Esophagus squamous epithelium (tissue), 4 donors: Measurements from ENCODE around the gene CXCL9.
"Not testable (repeated sequence)": the region's sequence is repeated elsewhere in the genome, so short reads cannot be mapped to it uniquely, and the experiment has no call there.

Experiments
- POLR2A ChIP-seq, 4 donors: fragments of 450-650 bp; IDR thresholded peaks; one replicate each; pipeline ENCODE4 v1.6.1; 2017; ENCODE audit warnings: antibody characterized with exemption in 4 of 4, mild to moderate bottlenecking in 4 of 4, moderate library complexity in 3 of 4
- TF ChIP-seq, protein P1 (sequence below), 6 experiments: fragments of 450-650 bp in 4 of 6; fragments of 200-600 bp in 2 of 6; sonication (generic) in 2 of 6; IDR thresholded peaks; one replicate each; pipeline ENCODE4 v1.5.1; 2016 to 2019; ENCODE audit warnings: antibody characterized with exemption in 6 of 6, mild to moderate bottlenecking in 4 of 6, moderate library complexity in 4 of 6

- TF ChIP-seq, protein P1, sequence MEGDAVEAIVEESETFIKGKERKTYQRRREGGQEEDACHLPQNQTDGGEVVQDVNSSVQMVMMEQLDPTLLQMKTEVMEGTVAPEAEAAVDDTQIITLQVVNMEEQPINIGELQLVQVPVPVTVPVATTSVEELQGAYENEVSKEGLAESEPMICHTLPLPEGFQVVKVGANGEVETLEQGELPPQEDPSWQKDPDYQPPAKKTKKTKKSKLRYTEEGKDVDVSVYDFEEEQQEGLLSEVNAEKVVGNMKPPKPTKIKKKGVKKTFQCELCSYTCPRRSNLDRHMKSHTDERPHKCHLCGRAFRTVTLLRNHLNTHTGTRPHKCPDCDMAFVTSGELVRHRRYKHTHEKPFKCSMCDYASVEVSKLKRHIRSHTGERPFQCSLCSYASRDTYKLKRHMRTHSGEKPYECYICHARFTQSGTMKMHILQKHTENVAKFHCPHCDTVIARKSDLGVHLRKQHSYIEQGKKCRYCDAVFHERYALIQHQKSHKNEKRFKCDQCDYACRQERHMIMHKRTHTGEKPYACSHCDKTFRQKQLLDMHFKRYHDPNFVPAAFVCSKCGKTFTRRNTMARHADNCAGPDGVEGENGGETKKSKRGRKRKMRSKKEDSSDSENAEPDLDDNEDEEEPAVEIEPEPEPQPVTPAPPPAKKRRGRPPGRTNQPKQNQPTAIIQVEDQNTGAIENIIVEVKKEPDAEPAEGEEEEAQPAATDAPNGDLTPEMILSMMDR (IDR thresholded peaks at IDR 0.05): not testable (repeated sequence)
- TF ChIP-seq POLR2A (IDR thresholded peaks at IDR 0.05): not testable (repeated sequence)
Observed at GRCh38 chr4:75958546-75958945, 48.8 kb downstream of the CXCL9 start.
